Fibroblast of villous mesenchyme (primary cell): ENCODE results near the gene CFAP97D1. TPM values are rescaled to one million over a fixed set of nuclear protein-coding genes. Genes with fewer than 3 reads are reported as not detected.

ENCODE experiments used
- DNase-seq: peaks from one replicate; pipeline ENCODE4 v3.0.0-alpha.2; 2010; ENCODE audit warnings: low read depth
- H3K4me3 ChIP-seq: 2 replicates; pipeline ENCODE4 v1.5.1; 2011; ENCODE audit warnings: low read depth, mild to moderate bottlenecking, low read length
- total RNA-seq: library from RNA; depleted of rRNA; stranded (reverse); fragments of >200 nt; gene quantifications from 2 replicates; pipeline ENCODE4 v1.2.3, GENCODE V29; 2012
- TF ChIP-seq, protein P1 (sequence below): IDR thresholded peaks from 2 replicates; pipeline ENCODE4 v1.5.1; 2012; ENCODE audit warnings: low read depth, mild to moderate bottlenecking, low read length; ENCODE audit not compliant: insufficient read depth

Gene CFAP97D1
- total RNA-seq, 1 donor = not detected

- TF ChIP-seq, protein P1, sequence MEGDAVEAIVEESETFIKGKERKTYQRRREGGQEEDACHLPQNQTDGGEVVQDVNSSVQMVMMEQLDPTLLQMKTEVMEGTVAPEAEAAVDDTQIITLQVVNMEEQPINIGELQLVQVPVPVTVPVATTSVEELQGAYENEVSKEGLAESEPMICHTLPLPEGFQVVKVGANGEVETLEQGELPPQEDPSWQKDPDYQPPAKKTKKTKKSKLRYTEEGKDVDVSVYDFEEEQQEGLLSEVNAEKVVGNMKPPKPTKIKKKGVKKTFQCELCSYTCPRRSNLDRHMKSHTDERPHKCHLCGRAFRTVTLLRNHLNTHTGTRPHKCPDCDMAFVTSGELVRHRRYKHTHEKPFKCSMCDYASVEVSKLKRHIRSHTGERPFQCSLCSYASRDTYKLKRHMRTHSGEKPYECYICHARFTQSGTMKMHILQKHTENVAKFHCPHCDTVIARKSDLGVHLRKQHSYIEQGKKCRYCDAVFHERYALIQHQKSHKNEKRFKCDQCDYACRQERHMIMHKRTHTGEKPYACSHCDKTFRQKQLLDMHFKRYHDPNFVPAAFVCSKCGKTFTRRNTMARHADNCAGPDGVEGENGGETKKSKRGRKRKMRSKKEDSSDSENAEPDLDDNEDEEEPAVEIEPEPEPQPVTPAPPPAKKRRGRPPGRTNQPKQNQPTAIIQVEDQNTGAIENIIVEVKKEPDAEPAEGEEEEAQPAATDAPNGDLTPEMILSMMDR = no peak
- no peak overlapping the region for H3K4me3 ChIP-seq
- no peak for DNase-seq
These were observed 32.4 kb downstream of the CFAP97D1 start for GRCh38 chr17:43812396-43813265.

DNA sequence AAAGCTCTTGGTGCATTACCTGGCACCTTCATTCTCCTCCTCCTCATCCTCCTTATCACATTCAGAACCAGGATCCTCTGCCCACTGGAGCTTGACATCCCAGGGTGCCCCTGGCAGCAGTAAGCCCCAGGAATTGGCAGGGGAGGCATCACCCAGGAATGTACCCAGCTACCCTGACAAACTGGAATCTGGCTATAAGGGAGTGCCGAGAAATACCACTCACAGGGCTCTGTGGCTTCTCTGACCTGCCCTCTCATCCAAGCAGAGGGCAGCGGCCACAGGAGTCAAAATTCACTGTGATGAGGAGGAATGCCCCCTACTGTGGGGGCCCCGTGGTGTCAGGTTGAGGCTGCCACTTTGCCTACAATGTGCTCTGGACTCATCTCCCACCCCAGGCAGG, 33.2 kb downstream of the CFAP97D1 start:
- DNase-seq = no peak
- TF ChIP-seq, protein P1 = no peak

GRCh38 chr17:43814026-43814425, 33.8 kb downstream of the CFAP97D1 start:
- DNase-seq = no peak
- H3K4me3 ChIP-seq = no peak overlapping the region
- TF ChIP-seq, protein P1 = no peak

More for the DNA sequence above, 33.2 kb downstream of the CFAP97D1 start:
- H3K4me3 ChIP-seq = no peak overlapping the region

- TF ChIP-seq, protein P1 = no peak
- peak; percentile 86 for DNase-seq
- H3K4me3 ChIP-seq = no peak overlapping the region
These were observed 34.5 kb downstream of the CFAP97D1 start for GRCh38 chr17:43814714-43815113.

DNA sequence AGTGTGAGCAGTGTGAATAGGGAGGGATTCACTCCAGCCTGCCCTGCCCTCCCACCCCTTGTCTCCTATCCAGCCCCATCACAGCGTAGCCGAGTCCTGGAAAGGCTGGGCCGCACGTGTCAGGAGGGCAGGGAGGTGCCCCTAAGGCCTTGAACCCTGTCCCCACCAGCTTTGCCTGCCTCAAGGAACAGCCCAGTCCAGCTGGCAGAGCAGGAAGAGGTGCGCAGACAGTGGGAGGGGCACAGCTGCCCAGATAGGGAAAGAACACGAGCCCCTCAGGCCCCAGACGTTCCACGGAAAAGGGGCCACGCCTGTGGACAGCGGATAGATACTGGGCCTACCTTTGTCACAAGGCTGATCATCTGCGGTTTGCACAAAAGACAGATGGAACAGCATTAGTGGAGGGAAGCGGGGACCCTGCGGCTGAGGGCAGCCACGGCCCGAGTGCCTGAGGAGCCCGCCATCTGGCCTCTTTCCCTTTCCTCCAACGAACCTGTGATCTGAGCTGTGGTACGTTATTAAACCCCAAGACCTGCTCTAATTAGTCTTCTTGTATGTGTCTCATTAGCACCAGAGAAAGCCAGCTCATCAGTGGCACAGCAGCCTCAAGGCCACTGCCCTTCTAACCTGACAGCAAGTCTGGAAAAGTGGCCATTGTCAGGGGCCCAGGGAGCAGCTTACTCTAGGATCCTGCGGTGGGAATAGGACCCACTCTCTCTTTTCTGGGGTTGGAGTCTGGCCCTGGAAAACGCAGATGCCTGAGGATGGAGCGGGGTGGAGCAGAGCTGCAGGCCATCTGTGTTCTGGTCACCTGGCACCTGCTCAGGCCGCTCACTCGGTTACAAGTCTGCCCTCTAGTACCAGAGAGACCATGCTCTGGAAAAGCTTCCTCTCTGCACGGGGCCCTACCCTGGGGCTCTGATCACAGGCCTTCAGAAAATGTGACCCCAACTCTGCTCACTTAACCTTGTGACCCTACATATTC, 36.4 kb downstream of the CFAP97D1 start:
- no peak for DNase-seq

DNA sequence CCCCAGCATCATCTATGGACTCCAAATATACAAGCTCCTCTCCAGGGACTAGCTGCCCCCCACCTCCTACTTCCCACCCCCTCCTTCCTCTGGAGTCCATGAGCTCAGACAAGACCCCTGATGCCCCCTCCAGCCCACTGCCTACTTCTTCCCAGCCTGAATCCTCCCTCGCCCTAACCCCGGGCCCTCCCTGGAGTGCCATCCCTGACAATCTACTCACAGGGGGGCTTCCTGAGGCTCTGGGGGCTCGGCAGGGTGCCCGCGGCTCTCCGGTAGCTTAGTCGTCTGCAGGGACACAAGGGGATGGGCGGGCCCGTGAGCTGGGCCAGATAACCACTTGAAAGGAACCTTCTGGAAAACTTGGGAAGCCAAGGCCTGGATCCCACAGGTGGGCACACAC, 37.6 kb downstream of the CFAP97D1 start:
- no peak for DNase-seq
- TF ChIP-seq, protein P1 = no peak
- no peak overlapping the region for H3K4me3 ChIP-seq

More for the DNA sequence above, 36.4 kb downstream of the CFAP97D1 start:
- H3K4me3 ChIP-seq = no peak overlapping the region
- TF ChIP-seq, protein P1 = no peak
